ENCODE measurements around the gene CWC27. TPM values are rescaled to one million over a fixed set of nuclear protein-coding genes. Genes with fewer than 3 reads are reported as not detected.
"Not testable (repeated sequence)": the region's sequence is repeated elsewhere in the genome, so short reads cannot be mapped to it uniquely, and the experiment has no call there.

CWC27 gene
- total RNA-seq, 2 donors from 2014 or later = 29.1 to 32.6 TPM

DNA sequence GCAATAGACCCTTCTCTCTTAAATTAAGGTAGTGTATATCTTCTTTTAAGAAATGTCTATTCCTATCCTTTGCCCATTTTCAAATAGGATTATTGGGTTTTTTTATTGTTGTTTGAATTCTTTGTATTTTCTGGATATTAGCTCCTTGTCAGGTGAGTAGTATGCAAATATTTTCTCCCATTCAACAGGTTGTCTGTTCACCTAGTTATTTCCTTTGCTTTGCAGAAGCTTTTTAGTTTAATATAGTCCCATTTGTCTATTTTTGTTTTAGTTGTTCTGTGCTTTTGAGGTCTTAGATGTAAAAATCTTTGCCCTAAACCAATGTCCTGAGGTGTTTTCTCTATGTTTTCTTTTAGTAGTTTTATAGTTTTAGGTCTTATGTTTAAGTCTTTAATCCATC, 104.7 kb downstream of the CWC27 start:
- Mint-ChIP-seq H3K27ac (no peak overlapping the region), H3K36me3 (no peaks in the 10 kb centered on the region), H3K4me3 (no peak overlapping the region), H3K9me3 (no peaks in the 10 kb centered on the region), H3K27me3 (no peaks in the 10 kb centered on the region), H3K4me1 (ENCODE audit: low read depth in 2 of 2) (no peaks in the 10 kb centered on the region)
- ATAC-seq (no peak), DNase-seq (ENCODE audit: low spot score) (no peak)

DNA sequence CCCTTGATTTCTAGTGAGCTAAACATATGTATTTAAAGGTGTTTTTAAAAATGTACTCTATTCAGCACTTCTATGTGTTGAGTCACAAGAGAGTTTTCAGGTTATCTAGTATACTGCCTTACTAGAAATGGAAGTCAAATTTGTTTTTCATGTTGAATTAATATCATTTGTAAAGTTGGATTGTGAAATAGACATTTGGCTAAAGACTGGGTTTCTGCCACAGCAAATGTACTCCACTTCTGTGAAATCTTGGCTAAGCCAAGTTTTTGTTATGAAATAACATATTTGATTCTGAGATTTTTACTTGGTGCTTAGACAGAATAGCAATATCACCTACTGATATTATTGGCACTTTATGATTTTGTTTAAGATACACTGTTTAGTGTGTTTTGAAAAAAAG, 106.0 kb downstream of the CWC27 start:
- DNase-seq (ENCODE audit: low spot score) = no peak
- Mint-ChIP-seq H3K36me3 (no peaks in the 10 kb centered on the region), H3K4me3 (no peak overlapping the region), H3K9me3 (no peaks in the 10 kb centered on the region), H3K4me1 (ENCODE audit: low read depth in 2 of 2) (no peaks in the 10 kb centered on the region), H3K27ac (no peak overlapping the region), H3K27me3 (no peaks in the 10 kb centered on the region)
- ATAC-seq = no peak

DNA sequence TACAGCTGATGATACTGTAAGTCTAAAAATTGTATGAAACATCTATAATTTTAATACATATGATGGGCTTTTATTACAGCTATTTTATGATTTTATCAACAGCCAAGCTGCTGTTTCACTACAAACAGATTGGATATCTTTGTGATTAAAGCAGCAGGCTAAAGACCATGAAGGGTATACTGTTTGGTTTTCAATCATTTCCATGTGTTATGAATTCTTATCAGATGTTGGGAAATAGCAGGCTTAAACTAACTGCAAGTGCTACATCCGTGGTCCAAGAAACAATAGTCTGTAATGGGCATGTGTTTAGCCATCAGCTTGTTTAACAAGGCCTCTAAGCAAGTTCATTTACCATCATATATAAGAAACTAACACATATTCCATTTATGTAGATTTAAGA, 107.5 kb downstream of the CWC27 start:
- ATAC-seq (no peak), DNase-seq (ENCODE audit: low spot score) (no peak)
- no peaks in the 10 kb centered on the region for H3K9me3 Mint-ChIP-seq
- no peaks in the 10 kb centered on the region for H3K27me3 Mint-ChIP-seq
- no peaks in the 10 kb centered on the region for H3K36me3 Mint-ChIP-seq
- H3K27ac Mint-ChIP-seq = no peak overlapping the region
- H3K4me1 Mint-ChIP-seq (ENCODE audit: low read depth in 2 of 2) = no peaks in the 10 kb centered on the region
- H3K4me3 Mint-ChIP-seq = no peak overlapping the region

DNA sequence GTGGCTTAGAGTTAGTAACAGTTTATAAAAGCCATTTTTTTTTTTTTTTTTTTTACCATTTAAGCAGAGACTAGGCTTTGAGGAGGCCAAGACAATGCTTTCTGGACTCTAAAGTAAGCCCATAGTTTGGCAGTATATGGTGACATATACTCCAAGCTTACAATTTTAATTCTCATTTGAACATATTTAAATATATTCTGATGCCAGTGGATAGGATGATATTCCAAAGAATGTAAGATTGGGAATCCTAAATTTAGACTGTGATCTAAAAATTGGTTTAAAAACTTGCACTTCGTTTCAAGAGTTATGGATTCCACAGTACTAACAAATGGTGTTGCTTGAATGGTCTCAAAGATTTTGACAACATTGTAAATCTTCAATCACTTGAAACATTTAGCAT, 112.1 kb downstream of the CWC27 start:
- H3K4me3 Mint-ChIP-seq = no peak overlapping the region

DNA sequence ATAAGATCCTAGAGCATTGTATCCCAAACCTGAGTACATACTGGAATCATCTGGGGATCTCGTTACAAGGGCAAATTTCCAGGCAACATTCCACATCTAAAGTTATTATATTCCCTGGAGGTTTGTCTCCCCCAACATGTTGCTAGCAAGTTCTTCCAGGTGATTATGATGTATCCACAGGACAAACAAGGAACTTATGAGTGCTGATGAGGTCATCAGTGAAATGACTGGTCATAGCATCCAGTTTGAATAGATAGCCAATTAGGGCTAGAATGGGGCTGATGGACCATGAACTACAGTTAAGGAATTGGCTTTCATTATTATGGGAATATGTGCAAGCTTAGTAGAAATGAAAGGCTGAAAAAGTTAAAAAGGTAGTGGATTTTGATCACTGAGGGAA, 115.2 kb downstream of the CWC27 start:
- no peaks in the 10 kb centered on the region for H3K9me3 Mint-ChIP-seq
- DNase-seq (ENCODE audit: low spot score) (no peak), ATAC-seq (no peak)
- no peak overlapping the region for H3K27ac Mint-ChIP-seq
- no peak overlapping the region for H3K4me3 Mint-ChIP-seq
- no peaks in the 10 kb centered on the region for H3K27me3 Mint-ChIP-seq
- H3K4me1 Mint-ChIP-seq (ENCODE audit: low read depth in 2 of 2) = no peaks in the 10 kb centered on the region
- H3K36me3 Mint-ChIP-seq = no peaks in the 10 kb centered on the region

More for the DNA sequence above, 112.1 kb downstream of the CWC27 start:
- Mint-ChIP-seq H3K9me3 (no peaks in the 10 kb centered on the region), H3K4me1 (ENCODE audit: low read depth in 2 of 2) (no peaks in the 10 kb centered on the region), H3K27me3 (no peaks in the 10 kb centered on the region), H3K36me3 (no peaks in the 10 kb centered on the region), H3K27ac (no peak overlapping the region)
- ATAC-seq (no peak), DNase-seq (ENCODE audit: low spot score) (no peak)

DNA sequence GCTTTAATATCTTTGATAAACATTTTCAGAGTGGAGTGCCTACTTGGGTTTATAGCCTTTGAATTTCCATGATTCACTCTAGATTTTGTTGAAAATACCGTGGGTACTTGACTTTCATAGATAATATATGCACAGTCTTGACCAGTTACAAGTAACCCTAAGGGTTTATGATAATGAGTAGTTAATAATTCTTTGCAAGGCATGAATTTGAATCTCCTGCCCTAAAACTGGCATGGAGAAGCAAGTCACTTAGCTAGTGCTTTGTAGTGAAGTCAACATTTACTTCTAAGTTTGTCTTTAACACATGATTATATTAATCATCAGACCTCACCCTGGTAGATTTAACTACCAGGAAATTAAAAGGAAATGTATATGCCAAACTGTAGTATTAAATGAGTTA, 115.8 kb downstream of the CWC27 start:
- ATAC-seq = no peak
- no peaks in the 10 kb centered on the region for H3K36me3 Mint-ChIP-seq
- H3K4me1 Mint-ChIP-seq (ENCODE audit: low read depth in 2 of 2) = no peaks in the 10 kb centered on the region
- H3K4me3 Mint-ChIP-seq = no peak overlapping the region
- H3K27ac Mint-ChIP-seq = no peak overlapping the region
- no peaks in the 10 kb centered on the region for H3K27me3 Mint-ChIP-seq
- DNase-seq (ENCODE audit: low spot score) = no peak
- H3K9me3 Mint-ChIP-seq = no peaks in the 10 kb centered on the region

DNA sequence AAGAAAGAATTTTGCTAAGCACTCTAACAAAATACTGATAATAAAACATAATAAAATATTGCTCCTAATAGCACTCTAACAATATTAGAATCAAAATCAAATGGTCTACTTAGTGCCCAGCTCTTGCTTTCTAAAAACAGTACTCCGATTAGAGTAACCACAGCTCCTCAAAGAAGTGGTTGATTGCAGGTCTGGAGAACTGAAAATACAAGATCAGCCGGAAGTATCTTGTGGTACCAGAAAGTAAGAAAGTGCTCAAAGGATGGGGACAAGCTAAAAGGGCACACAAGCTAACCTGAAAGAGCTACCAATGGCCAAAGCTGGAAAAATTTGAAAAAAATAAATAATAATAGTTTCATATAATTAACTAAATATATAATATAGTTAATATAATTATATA, 119.2 kb downstream of the CWC27 start:
- Mint-ChIP-seq H3K4me1 (ENCODE audit: low read depth in 2 of 2) (no peaks in the 10 kb centered on the region), H3K27me3 (no peaks in the 10 kb centered on the region), H3K4me3 (no peak overlapping the region), H3K36me3 (no peaks in the 10 kb centered on the region), H3K27ac (no peak overlapping the region), H3K9me3 (no peaks in the 10 kb centered on the region)
- ATAC-seq = no peak
- no peak for DNase-seq (ENCODE audit: low spot score)

DNA sequence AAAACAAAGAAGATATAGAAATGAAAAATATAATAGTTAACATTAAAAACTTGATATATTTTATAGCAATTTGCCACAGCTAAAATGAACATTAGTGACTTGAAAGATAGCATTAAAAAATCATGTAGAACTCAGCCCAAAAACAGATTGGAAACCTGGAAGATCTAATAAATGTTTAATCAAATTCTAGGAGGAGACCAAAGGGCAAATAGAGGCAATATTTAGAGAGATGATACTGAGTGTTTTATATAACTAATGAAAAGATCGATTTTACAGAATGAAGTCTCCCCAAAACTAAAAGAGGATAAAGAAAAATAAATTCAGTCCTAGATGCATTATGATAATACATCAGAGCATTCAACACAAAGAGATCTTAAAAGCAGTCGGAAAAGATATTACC, 127.0 kb downstream of the CWC27 start:
- peaks cover 3% of the 10 kb centered on the region for H3K9me3 Mint-ChIP-seq
- no peaks in the 10 kb centered on the region for H3K27me3 Mint-ChIP-seq
- no peak overlapping the region for H3K27ac Mint-ChIP-seq
- no peak for ATAC-seq
- H3K4me1 Mint-ChIP-seq (ENCODE audit: low read depth in 2 of 2) = no peaks in the 10 kb centered on the region
- peaks cover 24% of the 10 kb centered on the region for H3K36me3 Mint-ChIP-seq
- DNase-seq (ENCODE audit: low spot score) = no peak
- no peak overlapping the region for H3K4me3 Mint-ChIP-seq

DNA sequence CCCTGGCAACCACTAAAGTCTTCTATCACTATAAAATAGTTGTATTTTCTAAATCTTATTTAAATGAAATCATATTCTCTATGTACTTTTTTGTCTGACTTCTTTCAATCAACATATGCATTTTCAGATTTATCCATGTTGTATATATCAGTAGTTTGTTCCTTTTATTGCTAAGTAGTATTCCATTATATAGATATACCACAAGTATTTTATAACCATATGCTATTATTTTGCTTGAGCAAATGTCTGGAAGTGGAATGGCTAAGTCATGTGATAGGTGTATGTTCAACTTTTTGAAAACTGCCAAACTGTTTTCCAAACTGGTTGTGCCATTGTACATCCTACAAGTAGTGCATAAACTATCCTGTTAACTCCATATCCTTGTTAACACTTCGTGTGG, 131.1 kb downstream of the CWC27 start:
- ATAC-seq = no peak
- H3K9me3 Mint-ChIP-seq = peaks cover 3% of the 10 kb centered on the region
- no peak for DNase-seq (ENCODE audit: low spot score)
- H3K27ac Mint-ChIP-seq = no peak overlapping the region
- H3K36me3 Mint-ChIP-seq = peaks cover 24% of the 10 kb centered on the region
- no peak overlapping the region for H3K4me3 Mint-ChIP-seq
- H3K4me1 Mint-ChIP-seq (ENCODE audit: low read depth in 2 of 2) = peaks cover 0 to 4% of the 10 kb centered on the region in 2 donors
- H3K27me3 Mint-ChIP-seq = no peaks in the 10 kb centered on the region

DNA sequence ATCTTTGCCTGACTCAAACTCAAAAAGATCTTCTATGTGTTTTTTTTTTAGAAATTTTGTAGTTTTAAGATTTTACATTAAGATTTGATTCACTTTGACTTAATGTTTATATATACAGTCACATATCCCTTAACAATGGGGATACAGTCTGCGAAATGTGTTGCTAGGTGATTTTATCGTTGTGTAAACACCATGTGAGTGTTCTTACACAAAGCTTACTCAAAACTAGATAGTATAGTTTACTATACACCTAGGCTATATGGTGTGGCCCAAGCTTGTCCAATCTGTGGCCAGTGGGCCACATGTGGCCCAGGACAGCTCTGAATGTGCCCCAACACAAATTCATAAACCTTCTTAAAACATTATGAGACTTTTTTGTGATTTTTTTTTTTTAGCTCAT, 131.9 kb downstream of the CWC27 start:
- DNase-seq (ENCODE audit: low spot score) = no peak
- ATAC-seq = no peak
- H3K36me3 Mint-ChIP-seq = peaks cover 20% of the 10 kb centered on the region
- H3K27ac Mint-ChIP-seq = no peak overlapping the region
- no peak overlapping the region for H3K4me3 Mint-ChIP-seq
- H3K4me1 Mint-ChIP-seq (ENCODE audit: low read depth in 2 of 2) = peaks cover 0 to 4% of the 10 kb centered on the region in 2 donors
- H3K27me3 Mint-ChIP-seq = no peaks in the 10 kb centered on the region
- H3K9me3 Mint-ChIP-seq = peaks cover 3% of the 10 kb centered on the region

DNA sequence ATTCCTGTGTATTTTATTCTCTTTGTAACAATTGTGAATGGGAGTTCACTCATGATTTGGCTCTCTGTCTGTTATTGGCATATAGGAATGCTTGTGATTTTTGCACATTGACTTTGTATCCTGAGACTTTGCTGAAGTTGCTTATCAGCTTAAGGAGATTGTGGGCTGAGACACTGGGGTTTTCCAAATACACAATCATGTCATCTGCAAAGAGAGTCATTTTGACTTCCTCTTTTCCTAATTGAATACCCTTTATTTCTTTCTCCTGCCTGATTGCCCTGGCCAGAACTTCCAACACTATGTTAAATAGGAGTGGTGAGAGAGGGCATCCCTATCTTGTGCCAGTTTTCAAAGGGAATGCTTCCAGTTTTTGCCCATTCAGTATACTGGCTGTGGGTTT, 138.7 kb downstream of the CWC27 start:
- not testable (repeated sequence) for H3K4me3 Mint-ChIP-seq; H3K27ac Mint-ChIP-seq; DNase-seq (ENCODE audit: low spot score); ATAC-seq; H3K27me3 Mint-ChIP-seq; H3K36me3 Mint-ChIP-seq; H3K9me3 Mint-ChIP-seq
- peaks cover 4 to 12% of the 10 kb centered on the region in 2 donors for H3K4me1 Mint-ChIP-seq (ENCODE audit: low read depth in 2 of 2)

DNA sequence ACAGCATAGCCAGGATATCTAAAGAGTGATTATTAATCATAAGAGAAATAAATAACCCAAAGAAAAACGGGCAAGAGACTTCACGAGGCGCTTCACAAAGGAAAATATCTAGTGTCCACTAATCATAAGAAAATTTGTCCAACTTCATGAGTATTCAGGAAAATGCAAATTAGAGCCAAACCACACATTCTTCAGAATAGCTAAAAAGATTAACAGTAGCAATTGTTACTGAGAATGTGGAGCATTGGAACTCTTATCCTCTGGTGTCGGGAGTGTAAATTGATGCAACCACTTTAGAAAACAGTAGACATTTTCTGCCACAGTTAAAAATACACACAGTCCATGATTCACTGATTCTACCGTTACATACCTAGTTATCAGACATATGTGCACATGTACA, 145.7 kb downstream of the CWC27 start:
- Mint-ChIP-seq H3K27ac (no peak overlapping the region), H3K27me3 (no peaks in the 10 kb centered on the region), H3K9me3 (peaks cover 7% of the 10 kb centered on the region), H3K4me1 (ENCODE audit: low read depth in 2 of 2) (peaks cover 3 to 10% of the 10 kb centered on the region in 2 donors), H3K36me3 (peaks cover 6% of the 10 kb centered on the region), H3K4me3 (no peak overlapping the region)
- DNase-seq (ENCODE audit: low spot score) = no peak
- no peak for ATAC-seq

DNA sequence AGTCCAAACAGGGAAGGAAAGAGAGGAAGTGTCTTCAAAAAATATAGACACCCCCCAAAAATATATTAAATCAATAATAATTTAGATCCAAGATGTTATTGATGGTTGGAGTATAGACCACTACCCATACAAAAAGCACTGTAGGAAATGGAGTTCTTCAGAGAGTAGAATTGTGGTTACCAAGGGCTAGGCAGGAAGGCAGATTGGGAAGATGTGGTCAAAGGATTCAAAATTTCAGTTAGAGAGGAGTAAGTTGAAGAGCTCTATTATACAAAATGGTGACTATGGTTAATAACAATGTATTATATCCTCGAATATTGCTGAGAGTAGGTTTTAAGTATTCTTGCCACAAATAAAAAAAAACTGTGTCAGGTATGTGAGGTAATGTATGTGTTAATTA, 149.4 kb downstream of the CWC27 start:
- Mint-ChIP-seq H3K9me3 (peaks cover 16% of the 10 kb centered on the region), H3K27ac (no peak overlapping the region), H3K36me3 (peaks cover 39% of the 10 kb centered on the region), H3K4me1 (ENCODE audit: low read depth in 2 of 2) (peaks cover 3 to 6% of the 10 kb centered on the region in 2 donors), H3K27me3 (no peaks in the 10 kb centered on the region), H3K4me3 (no peak overlapping the region)
- no peak for ATAC-seq
- DNase-seq (ENCODE audit: low spot score) = no peak

DNA sequence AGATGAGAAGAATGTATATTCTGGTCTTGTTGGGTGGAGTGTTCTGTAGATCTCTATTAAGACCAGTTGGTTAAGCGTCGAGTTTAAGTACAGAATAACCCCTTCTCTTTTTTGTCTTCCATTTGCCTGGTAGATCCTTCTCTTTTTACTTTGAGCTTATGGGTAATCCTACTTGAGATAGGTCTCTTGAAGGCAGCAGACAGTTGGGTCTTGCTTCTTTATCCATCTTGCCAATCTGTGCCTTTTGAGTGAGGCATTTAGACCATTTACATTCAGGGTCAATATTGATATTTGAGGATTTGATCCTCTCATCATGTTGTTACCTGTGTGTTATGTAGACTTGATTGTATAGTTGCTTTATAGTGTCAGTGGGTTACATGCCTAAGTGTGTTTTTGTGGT, 152.7 kb downstream of the CWC27 start:
- Mint-ChIP-seq H3K27ac (no peak overlapping the region), H3K4me3 (no peak overlapping the region), H3K36me3 (peaks cover 39% of the 10 kb centered on the region), H3K4me1 (ENCODE audit: low read depth in 2 of 2) (peaks cover 3 to 6% of the 10 kb centered on the region in 2 donors), H3K9me3 (peaks cover 16% of the 10 kb centered on the region), H3K27me3 (no peaks in the 10 kb centered on the region)
- ATAC-seq (no peak), DNase-seq (ENCODE audit: low spot score) (no peak)

DNA sequence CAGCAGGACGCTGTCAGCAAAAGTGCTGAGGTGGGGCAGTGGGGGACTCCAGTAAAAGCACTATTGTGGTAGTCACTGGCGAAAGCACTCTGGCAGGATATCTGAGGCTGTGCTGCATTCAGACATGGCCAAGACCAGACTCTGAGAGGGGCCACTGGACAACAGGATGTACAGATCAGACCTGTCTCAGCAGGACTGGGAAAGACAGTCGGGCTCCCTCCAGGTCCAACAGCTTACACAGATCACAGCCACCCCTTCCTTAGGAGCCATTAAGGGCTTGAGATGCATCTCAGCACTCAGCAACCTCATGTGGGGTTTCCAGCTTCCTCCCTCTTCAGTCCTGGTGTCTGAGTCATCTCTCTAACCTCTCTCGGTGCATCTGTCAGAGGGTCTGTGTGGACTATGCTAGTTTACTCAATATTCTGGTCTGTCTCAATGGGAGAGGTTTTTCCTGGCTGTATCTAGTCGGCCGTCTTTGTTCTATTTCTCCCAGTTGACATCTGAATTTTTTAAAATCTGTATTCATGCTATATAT, 154.5 kb downstream of the CWC27 start:
- Mint-ChIP-seq H3K9me3 (peaks cover 13% of the 10 kb centered on the region), H3K36me3 (peaks cover 33% of the 10 kb centered on the region), H3K4me1 (ENCODE audit: low read depth in 2 of 2) (peaks cover under 1 to 5% of the 10 kb centered on the region in 2 donors), H3K4me3 (no peak overlapping the region), H3K27ac (no peak overlapping the region), H3K27me3 (no peaks in the 10 kb centered on the region)
- ATAC-seq = no peak
- no peak for DNase-seq (ENCODE audit: low spot score)
